ENCODE measurements around the gene APIP.
"Not testable (repeated sequence)": the region's sequence is repeated elsewhere in the genome, so short reads cannot be mapped to it uniquely, and the experiment has no call there.

Gene APIP

DNA sequence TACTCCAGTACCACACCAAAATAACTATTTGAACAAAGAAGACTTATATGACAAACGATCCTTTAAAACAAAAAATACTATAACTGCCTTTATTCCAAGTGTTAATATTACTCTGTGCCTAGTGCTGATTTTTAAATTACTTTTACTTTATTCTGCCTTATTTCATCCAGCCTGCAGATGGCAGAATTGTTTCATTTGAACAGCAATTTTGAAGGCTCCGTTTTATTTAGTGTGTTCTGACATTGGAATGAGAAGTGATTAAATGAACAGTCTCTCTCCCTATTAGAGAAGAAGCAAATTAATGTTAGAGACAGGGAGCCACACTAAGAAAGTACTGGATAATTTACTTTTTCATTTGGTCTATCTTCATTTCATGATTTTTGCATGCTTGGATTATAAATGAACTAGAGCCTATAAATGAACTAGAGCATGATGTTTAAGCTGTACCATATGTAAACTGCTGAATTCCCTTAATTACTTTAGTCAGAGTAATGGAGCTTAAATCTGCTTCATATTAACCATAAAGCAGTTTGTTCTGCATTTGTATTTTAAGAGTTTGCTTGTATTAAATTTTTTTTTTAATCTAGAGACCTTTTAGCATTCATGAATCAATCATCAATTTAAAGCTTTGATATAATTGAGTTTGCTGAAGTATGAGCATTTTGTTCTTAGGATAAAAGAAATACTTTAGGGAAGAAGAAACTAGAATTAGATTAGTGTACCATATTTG is 10.1 kb upstream of the APIP start:
- DNase-seq (ENCODE audit: low read depth in 2 of 2): no peak

DNA sequence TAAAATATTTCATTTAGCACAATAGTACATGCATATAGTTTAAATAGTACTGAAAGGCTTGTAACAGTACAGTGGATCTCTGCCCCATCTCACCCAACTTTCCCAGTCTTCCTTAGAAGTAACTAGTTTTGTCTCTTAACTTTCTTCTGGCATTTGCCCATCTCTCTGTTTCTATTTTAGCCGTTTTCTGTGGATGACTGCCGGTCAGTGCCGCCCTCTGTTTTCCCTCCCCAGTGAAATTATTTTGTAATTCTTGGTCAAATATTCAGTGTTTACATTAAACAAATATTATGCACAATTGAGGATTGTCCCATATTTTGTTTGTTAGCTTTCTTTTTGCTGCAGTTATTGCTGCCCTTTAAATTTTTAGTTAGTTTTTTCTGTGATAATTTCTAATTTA is 8.5 kb upstream of the APIP start:
- no peak for DNase-seq (ENCODE audit: low read depth in 2 of 2)

- no peak for DNase-seq (ENCODE audit: low read depth in 2 of 2)
These were observed 5.0 kb upstream of the APIP start for GRCh38 chr11:34921156-34921555.

GRCh38 chr11:34916843-34917770 is 928 bp upstream of the APIP start:
- no peak for DNase-seq (ENCODE audit: low read depth in 2 of 2)

GRCh38 chr11:34915136-34916014 is 804 bp downstream of the APIP start:
- DNase-seq (ENCODE audit: low read depth in 2 of 2): no peak

DNA sequence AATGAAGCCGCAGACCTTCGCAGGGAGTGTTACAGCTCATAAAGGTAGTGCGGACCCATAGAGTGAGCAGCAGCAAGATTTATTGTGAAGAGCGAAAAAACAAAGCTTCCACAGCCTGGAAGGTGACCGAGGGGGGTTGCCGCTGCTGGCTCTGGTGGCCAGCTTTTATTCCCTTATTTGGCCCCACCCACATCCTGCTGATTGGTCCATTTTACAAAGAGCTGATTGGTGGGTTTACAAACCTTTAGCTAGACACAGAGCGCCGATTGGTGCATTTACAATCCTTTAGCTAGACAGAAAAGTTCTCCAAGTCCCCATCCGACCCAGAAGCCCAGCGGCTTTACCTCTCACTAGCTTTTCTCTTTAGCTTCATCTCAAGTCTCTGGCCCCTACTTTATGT is 2.6 kb downstream of the APIP start:
- DNase-seq (ENCODE audit: low read depth in 2 of 2): not testable (repeated sequence)

- DNase-seq (ENCODE audit: low read depth in 2 of 2): no peak
These were observed 4.5 kb downstream of the APIP start for GRCh38 chr11:34911676-34912075.

DNA sequence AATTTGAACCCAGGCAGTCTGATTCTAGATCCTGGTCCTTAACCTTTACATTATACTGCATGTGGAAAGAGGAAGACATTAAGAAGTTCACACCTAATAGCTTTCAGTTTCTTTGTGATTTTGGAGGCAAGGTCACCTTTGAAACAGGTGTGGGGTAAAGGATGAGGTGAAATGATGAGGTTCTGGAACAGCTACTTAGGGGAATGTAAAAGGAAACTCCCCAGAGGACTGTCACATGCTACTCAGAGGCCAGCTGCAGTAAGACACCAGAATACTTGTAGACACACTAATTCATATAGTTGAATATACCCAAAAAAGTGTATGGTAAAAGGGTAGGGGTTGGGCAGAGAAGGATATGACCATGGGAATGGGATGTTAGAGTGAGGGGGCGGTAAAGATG is 5.4 kb downstream of the APIP start:
- DNase-seq (ENCODE audit: low read depth in 2 of 2): no peak

- DNase-seq (ENCODE audit: low read depth in 2 of 2): no peak
These were observed 6.2 kb downstream of the APIP start for GRCh38 chr11:34909955-34910354.

DNA sequence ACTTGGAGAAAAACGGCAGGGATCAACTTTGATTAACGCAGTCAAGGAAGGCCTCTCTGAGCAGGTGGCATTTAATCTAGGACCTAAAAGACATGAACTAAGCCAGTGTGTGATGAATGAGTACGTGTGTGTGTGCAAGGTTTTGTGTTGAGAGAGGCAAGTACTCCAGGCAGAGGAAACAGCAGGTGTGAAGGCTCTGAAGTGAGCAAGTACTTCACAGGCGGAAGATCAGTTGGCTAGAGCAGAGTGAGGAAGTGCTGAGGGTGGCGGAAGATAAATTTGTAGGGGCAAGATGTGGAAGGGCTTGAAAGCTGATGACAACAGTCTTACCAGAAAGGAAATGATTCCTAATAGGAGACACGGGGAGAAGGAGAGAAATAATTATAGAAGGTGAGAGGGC is 6.8 kb downstream of the APIP start:
- no peak for DNase-seq (ENCODE audit: low read depth in 2 of 2)

GRCh38 chr11:34907934-34908593 is 8.1 kb downstream of the APIP start:
- DNase-seq (ENCODE audit: low read depth in 2 of 2): no peak

DNA sequence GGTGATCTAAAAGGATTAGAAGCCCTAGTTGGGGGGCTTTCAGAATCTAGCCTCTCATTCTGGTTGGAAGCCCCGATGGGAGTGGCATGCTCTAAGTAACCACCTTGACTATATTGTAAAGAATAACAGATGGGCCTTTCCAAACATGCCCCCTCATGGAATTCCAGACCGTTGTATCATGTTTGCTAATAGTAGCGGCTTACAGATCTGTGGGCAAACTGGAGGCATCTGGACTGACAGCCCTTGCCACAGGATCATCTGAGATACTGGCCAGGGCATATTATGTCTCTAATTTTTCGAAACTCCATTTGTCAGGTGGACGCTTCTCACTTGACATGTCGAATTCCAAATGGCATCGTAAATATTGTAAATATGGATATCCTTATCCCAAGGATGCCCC is 10.5 kb downstream of the APIP start:
- no peak for DNase-seq (ENCODE audit: low read depth in 2 of 2)

- no peak for DNase-seq (ENCODE audit: low read depth in 2 of 2)
These were observed 11.7 kb downstream of the APIP start for GRCh38 chr11:34904421-34904955.

- DNase-seq (ENCODE audit: low read depth in 2 of 2): no peak
These were observed 16.6 kb downstream of the APIP start for GRCh38 chr11:34899633-34900016.

DNA sequence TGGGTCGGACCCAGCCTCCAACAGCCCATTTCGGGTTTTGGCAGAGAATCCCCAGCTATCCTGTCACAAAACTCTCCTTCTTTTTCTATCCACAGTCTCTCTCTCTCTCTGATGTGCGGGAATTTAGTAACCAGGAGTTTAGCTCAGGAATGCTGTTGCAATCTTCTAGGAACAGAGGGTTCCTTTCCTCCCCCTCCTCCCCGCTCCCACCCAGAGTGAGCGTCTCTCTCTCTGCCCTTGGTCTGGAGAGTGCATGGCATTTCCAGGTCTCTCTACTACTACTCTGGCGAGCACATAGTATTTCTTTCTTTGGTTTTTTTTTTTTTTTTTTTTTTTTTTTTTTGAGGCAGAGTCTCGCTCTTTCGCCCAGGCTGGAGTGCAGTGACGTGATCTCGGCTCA is 17.7 kb downstream of the APIP start:
- DNase-seq (ENCODE audit: low read depth in 2 of 2): no peak

DNA sequence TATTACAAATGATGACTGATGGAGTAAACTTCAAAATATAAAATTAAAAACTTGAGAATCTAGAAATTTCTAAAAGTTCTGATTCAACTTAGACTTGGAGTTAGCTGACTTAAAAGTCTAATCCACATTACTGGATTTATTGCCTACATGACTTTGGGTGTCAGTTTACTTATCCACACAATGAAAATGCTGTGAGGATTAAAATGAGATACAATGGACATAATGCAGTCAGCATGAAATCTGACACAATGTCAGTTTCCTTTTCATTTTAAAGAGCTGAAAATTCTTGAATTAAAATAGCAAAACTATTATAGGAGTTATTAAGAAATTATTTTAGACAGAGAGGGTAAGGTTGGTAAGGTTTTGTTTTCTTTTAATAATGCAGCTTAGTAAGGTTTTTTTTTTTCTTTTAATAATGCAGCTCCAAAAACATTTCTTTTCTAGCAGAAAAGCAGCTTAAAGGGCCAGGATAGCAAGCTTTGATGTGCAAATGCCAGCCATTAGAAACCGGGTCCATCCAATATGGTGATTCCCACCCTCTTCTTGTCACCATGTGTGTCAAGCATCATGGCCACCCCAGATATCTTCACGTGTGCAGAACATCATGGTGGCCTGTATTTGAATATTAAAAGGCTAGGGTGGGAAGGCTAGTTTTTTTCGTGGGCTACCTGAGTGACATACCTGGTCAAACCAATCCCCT is 18.9 kb downstream of the APIP start:
- DNase-seq (ENCODE audit: low read depth in 2 of 2): no peak

DNA sequence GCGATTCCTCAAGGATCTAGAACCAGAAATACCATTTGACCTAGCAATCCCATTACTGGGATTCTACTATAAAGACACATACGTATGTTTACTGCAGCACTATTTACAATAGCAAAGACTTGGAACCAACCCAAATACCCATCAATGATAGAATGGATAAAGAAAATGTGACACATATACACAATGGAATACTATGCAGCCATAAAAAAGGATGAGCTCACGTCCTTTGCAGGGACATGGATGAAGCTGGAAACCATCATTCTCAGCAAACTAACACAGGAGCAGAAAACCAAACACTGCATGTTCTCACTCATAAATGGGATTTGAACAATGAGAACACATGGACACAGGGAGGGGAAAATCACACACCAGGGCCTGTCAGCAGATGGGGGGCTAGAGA is 20.0 kb downstream of the APIP start:
- DNase-seq (ENCODE audit: low read depth in 2 of 2): not testable (repeated sequence)

DNA sequence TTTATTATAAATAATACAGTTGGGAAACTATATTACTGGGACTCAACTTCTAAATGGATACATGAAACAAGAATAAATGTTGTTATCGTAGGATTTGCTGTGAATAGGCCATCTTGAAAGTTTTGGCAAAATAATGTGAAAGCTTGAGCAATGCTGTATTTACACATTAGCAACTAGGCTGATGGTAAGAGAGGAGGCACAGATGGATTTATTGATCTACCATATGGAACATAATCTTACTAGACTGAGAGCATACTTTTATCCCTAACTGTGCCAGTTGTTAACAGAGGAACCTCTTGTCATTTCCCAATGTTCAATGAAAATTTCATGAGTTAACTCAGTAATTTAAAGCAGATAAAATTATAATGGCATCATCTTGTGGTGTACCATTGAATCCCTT is 22.8 kb downstream of the APIP start:
- no peak for DNase-seq (ENCODE audit: low read depth in 2 of 2)

GRCh38 chr11:34891611-34892010 is 24.6 kb downstream of the APIP start:
- DNase-seq (ENCODE audit: low read depth in 2 of 2): no peak

- DNase-seq (ENCODE audit: low read depth in 2 of 2): no peak
These were observed 25.4 kb downstream of the APIP start for GRCh38 chr11:34890812-34891211.

DNA sequence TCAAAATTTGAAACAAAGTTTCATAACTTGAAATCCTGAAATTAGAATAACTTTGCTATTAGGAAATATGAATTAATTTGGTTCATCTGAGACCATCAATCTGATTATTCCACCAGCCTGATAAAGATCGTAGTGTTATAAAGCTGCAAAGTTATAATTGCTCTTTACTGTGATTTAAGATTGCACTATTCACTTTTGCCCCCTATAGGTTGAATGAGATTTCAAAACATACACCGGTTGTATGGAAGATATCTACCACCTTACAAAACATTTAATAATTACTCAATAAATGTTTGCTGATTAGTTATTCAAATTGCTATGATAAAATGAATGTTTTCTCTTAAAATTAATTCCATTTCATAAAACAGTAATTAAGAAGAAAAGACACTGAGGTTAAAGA is 26.1 kb downstream of the APIP start:
- no peak for DNase-seq (ENCODE audit: low read depth in 2 of 2)
